Neural cell (in vitro differentiated cells): ENCODE data around the gene LDB2. TPM values are rescaled to one million over a fixed set of nuclear protein-coding genes. Genes with fewer than 3 reads are reported as not detected.

Experiments used
- H2AFZ ChIP-seq: fragments of 200-600, 300-800 bp; sonication (generic), shearing (Covaris generic); 2 replicates; pipeline ENCODE4 v1.6.0; 2014; ENCODE audit warnings: low read depth, mild to moderate bottlenecking, antibody characterized with exemption, low read length, moderate library complexity
- H3F3A ChIP-seq: fragments of 200-600 bp; shearing (Covaris generic); 2 replicates; pipeline ENCODE4 v1.6.1; 2016; ENCODE audit warnings: mild to moderate bottlenecking, moderate library complexity, mixed read lengths, antibody characterized with exemption, low read length; ENCODE audit not compliant: insufficient read depth, poor library complexity, severe bottlenecking
- H3K27ac ChIP-seq: fragments of 200-600, 300-800 bp; sonication (generic), shearing (Covaris generic); 2 replicates; pipeline ENCODE4 v1.5.1; 2014; ENCODE audit warnings: mild to moderate bottlenecking, low read length, moderate library complexity
- H3K27me3 ChIP-seq: fragments of 300-800, 200-600 bp; sonication (generic), shearing (Covaris generic); 2 replicates; pipeline ENCODE4 v1.6.0; 2014; ENCODE audit warnings: mild to moderate bottlenecking, low read depth, low read length, moderate library complexity; ENCODE audit not compliant: insufficient read depth
- H3K36me3 ChIP-seq: fragments of 300-800, 200-600 bp; sonication (generic), shearing (Covaris generic); 2 replicates; pipeline ENCODE4 v1.5.1; 2014; ENCODE audit warnings: mild to moderate bottlenecking, antibody characterized with exemption, low read length, moderate library complexity; ENCODE audit not compliant: insufficient read depth
- H3K4me2 ChIP-seq: fragments of 300-800, 200-600 bp; sonication (generic), shearing (Covaris generic); 2 replicates; pipeline ENCODE4 v1.6.0; 2014; ENCODE audit warnings: mild to moderate bottlenecking, low read length
- H3K4me3 ChIP-seq: fragments of 300-800, 200-600 bp; sonication (generic), shearing (Covaris generic); 2 replicates; pipeline ENCODE4 v1.5.1; 2014; ENCODE audit warnings: mild to moderate bottlenecking, low read length, moderate library complexity
- H3K79me2 ChIP-seq: fragments of 200-600 bp; shearing (Covaris generic); replicated peaks from 2 replicates; pipeline ENCODE4 v1.6.0; 2014; ENCODE audit warnings: mild to moderate bottlenecking, low read length, moderate library complexity; ENCODE audit not compliant: insufficient read depth
- H3K9ac ChIP-seq: fragments of 300-800, 200-600 bp; sonication (generic), shearing (Covaris generic); 2 replicates; pipeline ENCODE4 v1.6.1; 2016; ENCODE audit warnings: mild to moderate bottlenecking, low read length, mixed read lengths
- H3K9me2 ChIP-seq: fragments of 200-600 bp; shearing (Covaris generic); 2 replicates; pipeline ENCODE4 v1.6.1; 2016; ENCODE audit warnings: mild to moderate bottlenecking, low read length, mixed read lengths; ENCODE audit not compliant: insufficient read depth
- H3K9me3 ChIP-seq: fragments of 200-600, 300-800 bp; sonication (generic), shearing (Covaris generic); 2 replicates; pipeline ENCODE4 v1.6.1; 2016; ENCODE audit warnings: mild to moderate bottlenecking, mixed run types, low read length, moderate library complexity, mixed read lengths
- H4K20me1 ChIP-seq: fragments of 200-600 bp; shearing (Covaris generic); 2 replicates; pipeline ENCODE4 v1.6.1; 2016; ENCODE audit warnings: mild to moderate bottlenecking, mixed run types; ENCODE audit not compliant: insufficient read depth
- CTCF ChIP-seq: fragments of 450-650 bp; IDR thresholded peaks from 2 replicates; pipeline ENCODE4 v1.5.1; 2014; ENCODE audit warnings: antibody characterized with exemption, mild to moderate bottlenecking, moderate library complexity; ENCODE audit not compliant: poor library complexity, severe bottlenecking
- EP300 ChIP-seq: fragments of 450-650 bp; conservative IDR thresholded peaks from 2 replicates; pipeline ENCODE4 v1.6.1; 2014; ENCODE audit warnings: antibody characterized with exemption, mild to moderate bottlenecking, moderate library complexity; ENCODE audit not compliant: poor library complexity, severe bottlenecking
- EZH2 ChIP-seq: fragments of 200-600, 300-800 bp; shearing (Covaris generic), sonication (generic); IDR thresholded peaks from 2 replicates; pipeline ENCODE4 v1.6.1; 2014; ENCODE audit warnings: antibody characterized with exemption, low read length, borderline replicate concordance, mild to moderate bottlenecking; ENCODE audit not compliant: insufficient read depth, poor library complexity, severe bottlenecking
- MXI1 ChIP-seq: fragments of 450-650 bp; conservative IDR thresholded peaks from 2 replicates; pipeline ENCODE4 v1.6.1; 2014; ENCODE audit warnings: antibody characterized with exemption, mild to moderate bottlenecking; ENCODE audit not compliant: poor library complexity, severe bottlenecking
- POLR2AphosphoS5 ChIP-seq: IDR thresholded peaks from 2 replicates; pipeline ENCODE4 v1.6.1; 2012
- RAD21 ChIP-seq: fragments of 450-650 bp; conservative IDR thresholded peaks from 2 replicates; pipeline ENCODE4 v1.6.1; 2014; ENCODE audit warnings: antibody characterized with exemption, mild to moderate bottlenecking, moderate library complexity
- REST ChIP-seq: IDR thresholded peaks from 2 replicates; pipeline ENCODE4 v1.6.1; 2012; ENCODE audit warnings: borderline replicate concordance
- SMC3 ChIP-seq: fragments of 450-650 bp; conservative IDR thresholded peaks from 2 replicates; pipeline ENCODE4 v1.6.1; 2014; ENCODE audit warnings: antibody characterized with exemption, mild to moderate bottlenecking, moderate library complexity; ENCODE audit not compliant: poor library complexity
- TAF1 ChIP-seq: IDR thresholded peaks from 2 replicates; pipeline ENCODE4 v1.6.1; 2012; ENCODE audit warnings: low read depth
- polyA plus RNA-seq: library from polyadenylated mRNA; depleted of rRNA; stranded (reverse); fragments of >200 nt; gene quantifications from 2 replicates; pipeline ENCODE4 v1.2.3, GENCODE V29; 2014

The LDB2 gene
- polyA plus RNA-seq, 1 donor from 2014 or later, result 58.9 TPM

DNA sequence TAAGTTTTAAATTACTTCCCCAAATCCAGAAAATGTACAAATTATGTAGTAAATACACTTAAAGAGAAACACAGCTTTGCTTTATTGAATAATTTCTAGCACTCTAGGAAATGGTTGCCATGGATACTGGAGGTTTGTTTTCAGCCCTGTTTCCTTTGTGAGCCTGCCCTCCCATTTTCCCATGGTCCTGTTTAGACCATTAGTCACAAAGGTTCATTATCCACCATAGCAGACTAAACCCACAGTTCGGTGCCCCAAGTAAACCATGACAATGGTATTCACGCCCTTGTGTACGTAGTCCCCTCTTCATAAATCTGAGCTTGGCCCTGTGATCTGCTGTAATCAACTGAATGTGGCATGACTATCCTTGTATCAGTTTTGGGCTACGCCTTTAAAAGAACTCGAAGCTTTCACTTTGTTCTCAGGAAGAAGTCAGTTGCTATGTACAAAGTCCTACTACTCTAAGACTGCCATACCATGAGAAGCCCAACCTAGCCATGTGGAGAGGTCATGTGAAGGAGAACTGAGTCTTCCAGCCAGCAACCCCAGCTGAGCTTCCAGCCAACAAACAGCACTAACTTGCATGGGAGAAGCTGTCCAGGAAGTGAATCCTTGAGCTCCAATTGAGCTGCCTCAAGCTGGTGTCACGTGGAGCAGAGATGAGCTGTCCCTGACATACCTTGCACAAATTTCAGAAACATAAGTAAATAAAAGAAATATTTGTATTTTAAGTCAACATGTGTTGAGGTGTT is 300.4 kb downstream of the LDB2 start:
- no peak overlapping the region for H3K4me3 ChIP-seq
- no peak overlapping the region for H3K9ac ChIP-seq
- TF ChIP-seq POLR2AphosphoS5 (peak; percentile 47), EP300 (peak; percentile 40), RAD21 (peak; percentile 10), CTCF (no peak), MXI1 (no peak), TAF1 (no peak), REST (no peak)
- H2AFZ ChIP-seq, result peak overlapping the region; percentile 3
- H3K27ac ChIP-seq, result peak overlapping the region; percentile 63
- H3F3A ChIP-seq, result no peaks in the 10 kb centered on the region
- H3K4me2 ChIP-seq, result no peak overlapping the region
- no peaks in the 10 kb centered on the region for H3K36me3 ChIP-seq
- no peaks in the 10 kb centered on the region for H3K79me2 ChIP-seq
- no peaks in the 10 kb centered on the region for H3K9me3 ChIP-seq
- H4K20me1 ChIP-seq, result no peaks in the 10 kb centered on the region
- H3K9me2 ChIP-seq, result no peaks in the 10 kb centered on the region
- H3K27me3 ChIP-seq, result no peaks in the 10 kb centered on the region

DNA sequence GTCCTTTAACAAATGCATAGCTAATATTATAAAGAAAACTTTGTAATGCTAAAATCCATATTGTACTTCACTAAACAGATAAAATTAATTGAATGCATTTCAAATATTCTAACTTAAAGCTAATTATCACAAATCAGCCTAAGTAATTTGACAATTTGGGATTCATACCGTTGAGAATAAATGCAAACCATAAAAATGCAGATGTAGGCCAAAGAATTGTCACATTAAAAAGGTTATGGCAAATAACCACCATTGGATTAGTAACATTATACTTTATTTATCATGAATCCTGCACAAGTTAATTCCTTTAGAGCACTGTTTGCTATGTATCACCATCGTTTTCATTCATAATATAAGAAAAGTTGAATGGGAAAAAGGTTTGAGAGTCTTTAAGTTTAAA is 301.0 kb downstream of the LDB2 start:
- Histone ChIP-seq H3F3A (no peaks in the 10 kb centered on the region), H3K36me3 (no peaks in the 10 kb centered on the region), H3K79me2 (no peaks in the 10 kb centered on the region), H3K27me3 (no peaks in the 10 kb centered on the region), H3K27ac (peak overlapping the region; percentile 63), H4K20me1 (no peaks in the 10 kb centered on the region), H3K9ac (no peak overlapping the region), H3K4me3 (no peak overlapping the region), H3K9me3 (no peaks in the 10 kb centered on the region), H3K4me2 (no peak overlapping the region), H2AFZ (no peak overlapping the region), H3K9me2 (no peaks in the 10 kb centered on the region)
- TF ChIP-seq CTCF (no peak), EP300 (no peak), SMC3 (no peak), REST (no peak), TAF1 (no peak), MXI1 (no peak), RAD21 (no peak), POLR2AphosphoS5 (no peak), EZH2 (no peak)
